ENCODE results near the gene SHCBP1. TPM values are rescaled to one million over a fixed set of nuclear protein-coding genes. Genes with fewer than 3 reads are reported as not detected.
A peak's percentile ranks its signal among the peaks of the same experiment; 100 is the strongest.
"Not testable (repeated sequence)": the region's sequence is repeated elsewhere in the genome, so short reads cannot be mapped to it uniquely, and the experiment has no call there.

The SHCBP1 gene
- total and polyA plus RNA-seq, 8 donors, result 0.04 to 0.86 (median 0.43) TPM; not detected in 1

DNA sequence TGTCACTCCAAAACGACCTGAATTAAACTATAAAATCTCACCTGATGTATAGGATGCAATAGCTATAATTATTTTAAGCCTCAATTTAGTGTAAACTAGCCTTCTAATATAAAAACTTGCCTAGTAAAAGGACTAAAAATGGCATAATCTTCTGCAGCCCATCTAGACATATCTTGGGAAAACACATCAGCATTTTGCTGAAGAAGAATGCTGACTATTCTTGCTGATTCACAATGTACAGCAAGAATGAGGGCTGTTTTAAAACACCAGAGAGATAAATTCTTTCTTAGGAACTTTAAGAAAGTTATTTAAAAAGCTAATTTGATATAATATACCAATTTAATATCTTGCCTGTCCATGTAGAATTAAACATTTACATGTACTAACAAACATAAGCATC, 63.2 kb downstream of the SHCBP1 start:
- intact Hi-C loops (cut with DNase I), result no loop called here
- H3K4me3 ChIP-seq, result no peak overlapping the region
- H3K4me1 ChIP-seq, result no peaks in the 10 kb centered on the region
- 0 to 3% methylated on average over 1 of the region's 1 CpG for WGBS, 2 donors
- no peak for DNase-seq
- H3K27ac ChIP-seq, result no peak overlapping the region
- H3K27me3 ChIP-seq, result no peaks in the 10 kb centered on the region
- no peak for ATAC-seq
- TF ChIP-seq, protein P1, sequence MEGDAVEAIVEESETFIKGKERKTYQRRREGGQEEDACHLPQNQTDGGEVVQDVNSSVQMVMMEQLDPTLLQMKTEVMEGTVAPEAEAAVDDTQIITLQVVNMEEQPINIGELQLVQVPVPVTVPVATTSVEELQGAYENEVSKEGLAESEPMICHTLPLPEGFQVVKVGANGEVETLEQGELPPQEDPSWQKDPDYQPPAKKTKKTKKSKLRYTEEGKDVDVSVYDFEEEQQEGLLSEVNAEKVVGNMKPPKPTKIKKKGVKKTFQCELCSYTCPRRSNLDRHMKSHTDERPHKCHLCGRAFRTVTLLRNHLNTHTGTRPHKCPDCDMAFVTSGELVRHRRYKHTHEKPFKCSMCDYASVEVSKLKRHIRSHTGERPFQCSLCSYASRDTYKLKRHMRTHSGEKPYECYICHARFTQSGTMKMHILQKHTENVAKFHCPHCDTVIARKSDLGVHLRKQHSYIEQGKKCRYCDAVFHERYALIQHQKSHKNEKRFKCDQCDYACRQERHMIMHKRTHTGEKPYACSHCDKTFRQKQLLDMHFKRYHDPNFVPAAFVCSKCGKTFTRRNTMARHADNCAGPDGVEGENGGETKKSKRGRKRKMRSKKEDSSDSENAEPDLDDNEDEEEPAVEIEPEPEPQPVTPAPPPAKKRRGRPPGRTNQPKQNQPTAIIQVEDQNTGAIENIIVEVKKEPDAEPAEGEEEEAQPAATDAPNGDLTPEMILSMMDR (IDR thresholded peaks at IDR 0.05), result no peak
- H3K9me3 ChIP-seq, result no peaks in the 10 kb centered on the region
- no peaks in the 10 kb centered on the region for H3K36me3 ChIP-seq
- FAIRE-seq, result no peak

DNA sequence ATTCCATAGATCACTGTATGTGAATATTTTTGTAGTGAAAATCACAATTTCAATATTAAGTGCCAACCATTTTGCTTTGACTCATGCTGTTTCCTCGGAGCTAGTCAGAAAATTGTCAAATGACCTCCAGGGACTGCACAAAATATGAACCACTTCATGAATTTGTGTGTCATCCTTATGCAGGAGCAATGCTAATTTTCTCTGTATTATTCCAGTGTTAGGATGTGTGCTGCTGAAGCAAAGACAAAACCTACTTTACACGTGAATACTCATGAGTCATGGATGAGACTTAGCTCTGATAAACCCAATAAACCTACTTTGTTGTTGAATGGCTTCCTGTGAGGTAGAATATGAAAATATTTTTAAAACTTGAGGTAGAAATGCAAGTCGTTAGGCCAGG, 65.2 kb downstream of the SHCBP1 start:
- ATAC-seq (no peak), FAIRE-seq (no peak), DNase-seq (no peak)
- H3K9me3 ChIP-seq, result no peaks in the 10 kb centered on the region
- no peaks in the 10 kb centered on the region for H3K27me3 ChIP-seq
- intact Hi-C loops (cut with DNase I), result no loop called here
- H3K36me3 ChIP-seq, result no peaks in the 10 kb centered on the region
- no peak overlapping the region for H3K27ac ChIP-seq
- H3K4me1 ChIP-seq, result no peaks in the 10 kb centered on the region
- no peak overlapping the region for H3K4me3 ChIP-seq
- TF ChIP-seq, protein P1 (IDR thresholded peaks at IDR 0.05), result no peak
- 36 to 56% methylated on average over 3 of the region's 3 CpGs for WGBS, 2 donors

DNA sequence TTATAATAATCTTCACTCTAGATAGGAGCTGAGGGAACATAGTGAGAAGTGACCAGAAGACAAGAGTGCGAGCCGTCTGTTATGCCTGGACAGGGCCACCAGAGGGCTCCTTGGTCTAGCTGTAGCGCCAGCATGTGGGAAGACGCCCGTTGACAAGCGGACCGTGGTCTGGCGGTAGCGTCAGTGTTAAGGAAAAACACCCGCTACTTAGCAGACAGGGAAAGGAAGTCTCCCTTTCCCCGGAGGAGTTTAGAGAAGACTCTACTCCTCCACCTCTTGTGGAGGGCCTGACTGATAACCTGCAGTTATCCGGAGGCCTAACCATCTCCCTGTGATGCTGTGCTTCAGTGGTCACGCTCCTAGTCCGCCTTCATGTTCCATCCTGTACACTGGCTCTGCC, 66.7 kb downstream of the SHCBP1 start:
- H3K4me1 ChIP-seq; H3K36me3 ChIP-seq; intact Hi-C loops (cut with DNase I); H3K4me3 ChIP-seq; H3K9me3 ChIP-seq; H3K27ac ChIP-seq; H3K27me3 ChIP-seq; FAIRE-seq: not testable (repeated sequence)
- ATAC-seq, result peak in 1 of 4 donors; percentile 27
- DNase-seq, result peak; percentile 23 to 73 (median 56)
- TF ChIP-seq, protein P1 (IDR thresholded peaks at IDR 0.05), result peak; percentile 34 to 61 (median 50)
- 21% methylated on average over 14 of the region's 14 CpGs for WGBS, 2 donors

DNA sequence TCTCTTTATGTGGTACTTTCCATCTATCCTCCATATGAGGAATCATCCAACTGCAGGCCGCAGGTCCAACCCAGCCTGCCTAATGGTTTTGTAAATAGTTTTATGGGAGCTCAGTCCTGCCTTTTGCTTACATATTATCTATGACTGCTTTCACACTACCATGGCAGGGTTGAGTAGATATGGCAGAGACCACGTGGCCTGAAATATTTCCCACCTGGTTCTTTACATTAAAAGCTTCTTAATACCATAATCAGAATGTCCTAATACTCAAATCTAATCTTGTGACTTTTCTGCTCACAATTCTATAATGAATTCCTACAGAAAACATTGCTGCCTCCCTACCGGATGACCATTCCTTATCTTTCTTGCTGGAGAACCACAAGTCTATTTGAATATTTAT, 71.7 kb downstream of the SHCBP1 start:
- Histone ChIP-seq H3K36me3 (no peaks in the 10 kb centered on the region), H3K27ac (no peak overlapping the region), H3K27me3 (no peaks in the 10 kb centered on the region), H3K4me3 (no peak overlapping the region), H3K9me3 (no peaks in the 10 kb centered on the region), H3K4me1 (no peaks in the 10 kb centered on the region)
- FAIRE-seq (no peak), ATAC-seq (no peak), DNase-seq (no peak)
- TF ChIP-seq, protein P1 (IDR thresholded peaks at IDR 0.05), result no peak
- 47 to 60% methylated on average over 3 of the region's 3 CpGs for WGBS, 2 donors
- intact Hi-C loops (cut with DNase I), result no loop called here

Other genes with a start within 250 kb of the SHCBP1 start
- 10 to 100 TPM; 19.3 to 49.9 (median 33.1) TPM for gene VPS35, start 67.8 kb upstream of the SHCBP1 start, total RNA-seq
- gene VPS35, start 67.8 kb upstream of the SHCBP1 start, polyA plus RNA-seq, result 10 to 100 TPM in 1 of 2 donors, 1 to 10 TPM in 1; 6.6 to 15.2 TPM
- gene ORC6, start 68.3 kb upstream of the SHCBP1 start, total RNA-seq, result 1 to 10 TPM in 1 of 6 donors, under 1 TPM in 5; 0.09 to 1.2 (median 0.53) TPM
- gene ORC6, start 68.3 kb upstream of the SHCBP1 start, polyA plus RNA-seq, result under 1 TPM; 0.52 to 0.72 TPM
- gene MYLK3, start 127.0 kb upstream of the SHCBP1 start, total RNA-seq, result under 1 TPM; 0.12 to 0.37 (median 0.24) TPM
- gene MYLK3, start 127.0 kb upstream of the SHCBP1 start, polyA plus RNA-seq, result under 1 TPM; 0.11 to 0.14 TPM
- gene C16orf87, start 209.8 kb upstream of the SHCBP1 start, total RNA-seq, result 1 to 10 TPM; 1.9 to 3.1 (median 2.3) TPM
- 1 to 10 TPM; 1.0 to 2.3 TPM for gene C16orf87, start 209.8 kb upstream of the SHCBP1 start, polyA plus RNA-seq